RCC 7860 (cell line): ENCODE measurements around the gene CPT1B.
A peak's percentile ranks its signal among the peaks of the same experiment; 100 is the strongest.

Source experiments
- DNase-seq: peaks from one replicate; pipeline ENCODE4 v3.0.0-alpha.2; 2015; ENCODE audit warnings: low spot score
- FAIRE-seq: peaks from 2 replicates; lab custom pipeline; 2012; peaks lifted over from hg19 to GRCh38; lab: Jason Lieb, UNC

Gene CPT1B

DNA sequence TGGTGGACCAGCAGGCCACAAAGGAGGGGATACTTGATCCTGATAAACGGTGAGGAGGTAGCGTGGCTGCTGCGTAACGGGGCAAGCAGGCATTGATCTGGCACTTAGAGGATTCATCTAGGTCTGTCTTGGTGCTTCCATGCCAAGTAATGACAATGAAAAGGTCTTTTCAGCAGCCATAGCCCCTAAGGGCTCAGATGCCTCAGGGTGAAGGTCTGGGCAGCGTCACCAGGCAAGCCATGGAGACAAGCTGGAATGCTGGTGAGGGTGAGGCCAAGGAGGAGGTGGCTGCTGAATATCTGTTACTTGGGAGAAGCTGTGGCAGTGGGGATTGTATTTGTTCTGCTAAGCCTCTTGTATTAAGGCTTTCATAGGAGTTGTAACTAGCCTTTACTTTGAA, 9.2 kb upstream of the CPT1B start:
- FAIRE-seq (no peak), DNase-seq (no peak)

DNA sequence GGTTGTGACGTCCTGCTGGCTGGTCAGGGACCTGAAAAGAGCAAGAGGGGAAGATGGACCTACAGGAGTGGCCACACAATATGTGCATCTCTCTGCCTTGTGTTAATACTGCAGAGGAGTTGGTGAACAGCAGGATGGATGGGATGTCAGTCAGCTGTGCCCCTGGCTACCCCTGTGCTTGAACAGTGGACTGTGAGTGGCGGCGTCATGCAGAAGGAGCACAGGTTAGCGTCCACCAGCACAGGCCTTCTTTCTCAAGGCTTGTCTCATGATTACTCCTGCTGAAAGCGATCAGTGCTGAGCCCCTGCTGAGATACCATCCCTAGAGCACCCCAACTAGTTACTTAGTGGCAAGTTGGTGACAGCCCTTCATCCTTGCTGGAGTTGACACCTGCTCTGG, 8.2 kb upstream of the CPT1B start:
- DNase-seq (no peak), FAIRE-seq (no peak)

DNA sequence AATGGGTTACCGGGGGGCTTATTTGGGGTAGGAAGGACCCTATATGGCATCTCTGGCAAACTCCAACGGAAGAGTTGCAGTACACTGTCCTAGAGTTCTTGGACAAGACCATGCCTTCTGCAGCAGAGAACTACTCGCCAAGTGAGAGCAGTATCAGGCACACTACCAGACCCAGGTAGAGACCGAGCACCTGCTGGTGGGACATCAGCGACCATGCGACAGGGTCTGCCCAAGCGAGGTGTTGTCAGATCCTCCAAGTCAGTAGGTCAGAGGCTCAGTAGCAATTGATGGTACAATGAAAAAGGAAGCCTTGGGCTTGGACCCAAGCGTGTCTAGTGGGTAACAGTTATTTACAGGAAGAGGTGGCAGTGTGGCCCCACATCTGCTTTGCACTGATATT, 7.6 kb upstream of the CPT1B start:
- DNase-seq (no peak), FAIRE-seq (no peak)

DNA sequence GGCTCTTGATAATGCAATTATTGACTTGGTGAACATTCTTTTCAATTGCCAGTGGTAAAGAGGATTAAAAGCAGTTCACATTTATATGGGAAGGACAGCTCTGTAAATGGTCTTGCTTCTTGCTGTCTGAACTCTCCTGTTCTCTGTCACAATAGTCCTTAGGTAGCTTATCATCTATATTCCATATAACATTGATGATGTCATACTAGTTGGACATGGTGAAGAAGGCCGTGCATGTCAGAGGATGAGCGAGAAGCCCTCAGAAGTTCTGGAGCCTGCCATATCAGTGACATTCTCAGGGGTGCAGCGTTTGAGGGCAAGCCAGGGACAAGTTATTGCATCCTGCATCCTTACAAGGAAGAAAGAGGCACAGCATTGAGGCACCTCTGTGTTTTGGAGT, 7.0 kb upstream of the CPT1B start:
- FAIRE-seq (no peak), DNase-seq (no peak)

DNA sequence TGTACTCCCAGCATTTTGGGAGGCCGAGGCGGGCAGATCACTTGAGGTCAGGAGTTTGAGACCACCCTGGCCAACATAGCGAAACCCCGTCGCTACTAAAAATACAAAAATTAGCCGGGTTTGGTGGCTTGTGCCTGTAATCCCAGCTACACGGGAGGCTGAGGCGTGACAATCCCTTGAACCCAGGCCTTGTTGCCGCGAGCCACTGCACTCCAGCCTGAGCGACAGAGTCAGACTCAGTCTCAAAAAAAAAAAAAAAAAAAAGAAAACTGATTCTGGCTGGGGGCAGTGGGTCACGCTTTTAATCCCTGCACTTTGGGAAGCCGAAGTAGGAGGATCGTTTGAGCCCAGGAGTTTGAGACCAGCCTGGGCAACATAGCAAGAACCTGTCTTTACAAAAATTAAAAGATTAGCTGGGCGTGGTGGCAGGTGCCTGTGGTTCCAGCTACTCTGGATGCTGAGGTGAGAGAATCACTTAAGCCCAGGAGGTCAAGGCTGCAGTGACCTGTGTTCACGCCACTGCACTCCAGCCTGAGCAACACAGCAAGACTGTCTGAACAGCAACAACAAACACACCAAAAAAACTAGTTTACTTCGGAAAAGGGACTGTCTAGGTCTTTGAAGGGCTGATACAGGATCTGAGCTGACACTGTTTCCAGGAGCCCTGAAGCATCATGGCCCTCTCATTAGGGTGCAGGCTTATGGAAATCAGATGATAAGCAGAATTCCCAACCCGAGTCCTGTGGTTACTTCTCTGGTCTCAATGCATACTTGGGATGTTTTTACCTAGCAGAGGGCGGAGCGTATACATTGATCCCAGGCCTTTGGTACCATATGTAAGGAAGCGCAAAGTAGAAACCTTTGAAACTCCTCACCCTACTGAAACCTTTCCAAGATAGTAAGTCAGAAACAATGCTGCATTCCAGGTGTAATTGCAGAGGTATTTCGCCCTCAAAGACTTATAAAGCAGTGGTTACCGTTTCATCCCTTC, 6.2 kb upstream of the CPT1B start:
- DNase-seq (no peak), FAIRE-seq (no peak)

DNA sequence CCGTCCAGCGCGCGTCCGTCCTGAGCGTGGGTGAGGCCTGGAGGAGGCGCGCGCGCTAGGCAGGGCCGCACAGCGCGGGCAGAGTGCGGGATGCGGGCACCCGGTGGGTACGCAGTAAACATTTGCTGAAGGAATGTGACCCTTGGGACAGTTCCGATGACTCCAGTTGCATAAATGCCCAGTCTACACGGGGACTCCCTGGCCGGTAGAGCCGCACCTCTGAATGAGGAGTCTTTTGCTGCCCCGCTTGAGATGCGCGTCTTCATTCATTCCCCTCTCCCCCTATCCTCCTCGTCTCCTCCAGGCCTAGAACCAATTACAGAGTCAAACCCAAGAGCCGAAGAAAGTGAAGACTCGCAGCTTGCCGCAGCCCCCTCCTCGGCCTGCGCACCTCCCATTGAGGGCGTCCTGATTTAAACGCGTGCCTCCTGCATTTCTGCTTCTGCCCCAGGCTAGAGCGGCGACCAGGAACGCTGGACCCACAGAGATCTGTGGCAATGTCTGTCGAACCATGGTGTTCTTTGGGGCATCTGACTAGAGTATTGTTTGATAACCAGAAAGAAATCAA, 5.2 kb upstream of the CPT1B start:
- DNase-seq, result no peak
- FAIRE-seq, result no peak

DNA sequence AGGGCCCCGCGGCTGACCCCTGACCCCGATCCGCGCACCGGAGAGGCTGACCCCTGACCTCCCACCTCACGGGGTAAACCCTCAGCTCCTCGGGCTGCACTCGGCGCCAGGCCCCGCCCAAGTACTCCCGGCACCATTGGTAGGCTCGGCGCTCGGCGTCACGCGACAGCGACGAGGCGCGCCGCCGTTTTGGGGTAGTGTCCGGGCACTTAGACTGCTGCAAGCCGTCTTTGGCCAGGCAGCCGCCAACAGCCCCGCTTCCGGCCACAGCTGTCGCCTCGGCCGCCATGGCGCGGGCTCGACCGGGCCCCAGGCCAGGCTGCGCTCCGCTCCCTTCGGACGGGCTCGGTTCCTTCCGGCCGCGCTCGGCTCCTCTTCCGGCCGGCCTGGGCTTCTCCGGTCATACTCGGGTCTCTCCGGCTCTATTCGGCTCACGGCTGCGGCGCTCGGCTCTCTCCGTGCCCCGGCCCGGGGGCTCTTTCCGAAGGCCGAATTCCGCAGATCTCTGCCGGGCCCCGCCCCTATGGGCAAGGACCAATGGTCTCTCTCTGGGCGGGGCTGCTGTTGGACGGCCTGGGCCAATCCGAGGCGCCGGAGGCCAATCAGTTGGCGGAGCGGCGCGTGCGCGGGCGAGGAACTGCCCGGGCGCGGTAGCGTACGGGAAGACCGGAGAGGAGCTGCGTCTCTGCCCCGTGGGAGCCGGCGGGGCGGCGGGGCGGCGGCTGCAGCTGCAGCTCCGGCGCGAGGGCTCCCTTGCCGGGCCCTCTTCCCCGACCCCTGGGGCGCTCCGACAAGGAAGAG, 4.5 kb upstream of the CPT1B start, which contains the start of gene CHKB:
Gene CHKB (minus strand): TSS at position 357 of the 801 bp plus-strand sequence. CDS start 68 bp downstream, at position 289.
- peak; percentile 94 for DNase-seq
- FAIRE-seq, result peak; percentile 88

DNA sequence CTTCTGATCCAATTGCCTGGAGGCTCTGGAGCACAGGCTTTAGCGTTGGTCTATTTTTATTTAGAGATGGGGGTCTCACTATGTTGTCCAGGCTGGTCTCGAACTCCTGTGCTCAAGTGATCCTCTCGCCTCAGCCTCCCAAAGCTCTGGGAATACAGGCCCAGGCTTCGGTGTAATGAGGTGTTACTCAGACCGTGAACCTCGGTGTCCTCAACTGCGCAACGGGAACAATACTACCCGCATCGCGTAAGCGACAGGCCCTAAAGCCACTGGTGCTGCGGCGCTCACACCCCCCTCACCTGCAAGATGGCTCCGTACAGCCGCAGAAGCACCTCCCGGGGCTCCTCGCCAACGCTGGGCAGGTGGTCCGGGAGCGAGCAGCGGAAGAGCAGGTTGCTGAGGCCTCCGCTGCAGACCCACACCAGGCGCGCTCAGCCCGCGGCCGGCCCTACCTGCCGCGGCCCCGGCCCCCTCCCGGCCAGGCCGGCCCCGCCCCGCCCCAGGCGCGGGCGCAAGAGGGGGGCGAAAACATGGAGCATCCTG, 3.8 kb upstream of the CPT1B start:
- DNase-seq, result no peak
- FAIRE-seq, result no peak

DNA sequence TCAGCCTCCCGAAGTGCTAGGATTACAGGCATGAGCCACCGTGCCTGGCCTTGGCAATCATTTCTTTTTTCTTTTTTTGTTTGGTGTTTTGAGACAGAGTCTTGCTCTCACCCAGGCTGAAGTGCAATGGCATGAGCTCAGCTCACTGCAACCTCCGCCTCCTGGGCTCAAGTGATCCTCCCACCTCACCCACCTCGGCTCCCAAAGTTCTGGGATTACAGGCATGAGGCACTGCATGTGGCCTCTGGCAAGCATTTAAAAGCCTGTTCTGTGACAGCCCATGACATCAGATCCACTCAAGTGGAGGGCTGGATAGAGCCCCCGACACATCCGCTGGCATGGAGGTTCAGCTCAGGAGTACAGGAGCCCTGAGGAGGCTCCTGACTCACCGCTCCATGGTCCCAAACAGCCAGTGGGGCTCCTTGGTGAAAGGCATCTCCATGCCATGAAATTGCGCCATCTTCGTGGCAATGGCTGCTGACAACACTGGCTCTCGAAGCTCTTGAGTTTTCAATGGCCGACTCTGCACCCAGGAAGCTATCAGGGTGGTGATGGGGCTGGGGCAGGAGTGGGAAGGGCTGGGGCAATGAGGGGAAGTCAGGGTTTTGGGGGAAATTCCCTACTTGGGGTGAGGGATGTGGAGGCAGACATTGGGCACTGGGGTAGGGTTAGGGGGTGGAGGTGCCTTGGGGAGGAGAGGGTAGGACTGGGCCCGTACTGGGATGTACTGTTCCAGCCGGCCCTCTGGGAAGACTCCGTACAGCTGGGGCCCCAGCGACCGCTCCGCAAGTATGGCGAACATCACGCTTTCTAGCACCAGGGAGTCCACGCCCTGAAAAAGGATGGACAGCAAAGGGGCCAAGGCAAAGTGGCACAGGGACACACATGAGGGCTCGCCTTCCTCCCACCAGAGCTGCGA, 3.1 kb upstream of the CPT1B start:
- FAIRE-seq (no peak), DNase-seq (no peak)

DNA sequence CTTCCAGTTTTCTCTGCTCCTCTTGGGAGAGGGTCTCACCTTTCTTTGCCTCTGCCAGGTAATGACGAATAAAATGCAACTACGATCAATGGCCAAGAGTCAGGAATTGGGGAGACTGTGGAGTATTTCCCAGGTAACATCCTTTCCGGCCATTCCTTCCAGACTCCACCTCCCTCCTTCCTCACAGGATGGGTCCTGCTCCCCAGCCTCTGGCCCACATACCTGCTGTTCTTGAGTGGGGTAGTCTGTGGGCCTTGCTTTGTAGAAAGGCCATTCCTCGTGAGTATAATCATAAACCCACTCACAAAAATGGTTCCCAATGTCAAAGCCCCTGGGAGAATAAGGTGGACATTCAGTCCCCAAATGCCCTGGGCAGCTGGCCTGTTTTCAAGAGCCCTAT, 1.5 kb upstream of the CPT1B start:
- DNase-seq (no peak), FAIRE-seq (no peak)

DNA sequence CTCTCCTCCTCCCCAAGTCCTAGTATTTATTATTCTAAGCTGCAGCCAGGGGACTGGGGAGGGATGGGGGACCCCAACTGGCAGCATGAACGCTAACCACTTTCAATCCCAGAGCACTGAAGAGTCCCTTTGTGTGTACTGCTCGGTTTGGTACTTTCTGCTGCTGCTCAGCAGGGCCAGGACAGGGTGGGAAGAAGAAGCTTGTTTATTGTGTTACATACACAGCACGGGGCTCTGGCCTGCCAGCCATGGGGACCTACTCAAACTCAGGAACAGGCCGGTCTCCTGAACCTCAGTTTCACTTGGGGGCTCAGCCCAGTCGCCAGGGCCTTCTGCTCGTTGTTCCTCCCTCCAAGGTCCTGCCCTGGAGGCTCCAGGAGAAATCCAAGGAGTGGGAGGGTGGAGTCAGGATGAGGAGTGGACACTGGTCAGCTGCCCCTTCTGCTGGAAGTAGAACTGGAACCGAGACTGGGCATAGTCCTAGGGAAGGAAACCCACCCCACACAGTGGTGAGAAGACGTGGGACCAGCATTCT, 616 bp upstream of the CPT1B start:
- FAIRE-seq (no peak), DNase-seq (no peak)

DNA sequence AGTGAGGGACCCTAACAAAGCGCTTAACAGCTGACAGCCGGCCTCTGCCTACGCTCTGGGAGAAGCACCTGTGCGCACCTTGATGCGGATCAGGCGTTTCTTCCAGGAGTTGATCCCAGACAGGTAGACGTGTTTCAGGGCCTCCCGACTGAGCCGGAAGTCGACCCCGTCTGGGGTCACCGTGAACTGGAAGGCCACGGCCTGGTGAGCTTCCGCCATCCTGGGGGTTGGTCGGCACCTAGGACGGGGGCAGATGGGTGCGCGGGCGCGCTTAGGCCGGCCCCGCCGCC, 585 bp downstream of the CPT1B start:
- DNase-seq, result no peak
- no peak for FAIRE-seq

DNA sequence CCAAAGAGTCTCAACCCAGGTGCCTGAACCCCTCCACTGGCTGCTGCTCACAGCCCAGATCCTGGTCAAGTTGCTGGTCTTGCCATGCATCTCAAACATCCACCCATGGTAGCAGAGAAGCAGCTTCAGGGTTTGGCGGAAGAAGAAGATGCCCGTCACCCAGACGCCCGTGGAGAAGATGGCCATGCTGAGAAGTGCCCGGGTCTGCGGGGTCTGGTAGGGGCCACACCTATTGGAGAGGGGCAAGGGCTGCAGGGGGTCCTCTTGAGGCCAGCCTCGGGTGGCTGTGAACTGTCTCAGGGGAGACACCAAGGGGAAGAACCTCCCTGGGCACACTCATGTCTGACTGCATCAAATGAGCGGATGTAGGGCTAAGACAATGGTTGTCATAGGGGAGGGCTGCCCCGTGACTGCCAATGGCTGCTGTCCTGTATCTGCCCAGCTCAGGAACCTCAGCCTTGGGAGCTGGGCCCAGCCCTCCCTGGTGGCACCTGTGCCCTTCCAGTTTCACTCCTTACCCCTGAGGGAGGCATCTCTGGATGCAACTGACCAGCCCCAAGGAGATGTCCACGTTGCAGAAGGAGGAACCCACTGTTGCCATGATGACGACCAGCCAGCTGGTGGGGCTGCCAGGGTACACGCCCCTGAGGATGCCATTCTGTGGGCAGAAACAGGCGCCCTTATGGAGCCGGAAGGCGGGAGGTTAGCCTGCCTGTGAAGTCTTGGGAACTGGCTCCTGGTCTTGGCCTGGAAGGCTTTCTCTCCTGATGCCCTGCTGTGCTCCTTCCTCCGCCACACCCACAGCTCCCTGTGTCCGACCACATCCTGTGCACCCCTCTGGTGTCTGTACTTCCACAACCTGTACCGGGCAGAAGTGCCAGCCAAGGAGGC, 1.2 kb downstream of the CPT1B start:
- DNase-seq (no peak), FAIRE-seq (no peak)

DNA sequence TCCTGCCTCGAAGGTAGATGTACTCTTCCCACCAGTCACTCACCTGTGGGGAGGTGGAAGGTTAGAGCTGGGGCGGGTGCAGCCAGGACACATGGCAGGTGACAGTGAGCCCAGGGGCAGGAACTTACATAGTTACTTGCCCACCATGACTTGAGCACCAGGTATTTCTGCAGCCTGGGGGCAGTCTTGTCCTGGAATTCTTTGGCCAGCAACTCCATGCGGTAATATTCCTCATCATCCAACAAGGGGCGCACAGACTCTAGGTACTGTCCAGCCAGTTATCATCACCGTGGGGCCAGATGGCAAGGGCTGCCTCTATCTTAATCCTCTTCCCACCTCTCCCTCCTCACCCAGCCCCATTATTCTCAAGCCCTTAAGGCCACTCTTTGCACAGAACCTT, 2.2 kb downstream of the CPT1B start:
- DNase-seq (peak; percentile 29), FAIRE-seq (no peak)

DNA sequence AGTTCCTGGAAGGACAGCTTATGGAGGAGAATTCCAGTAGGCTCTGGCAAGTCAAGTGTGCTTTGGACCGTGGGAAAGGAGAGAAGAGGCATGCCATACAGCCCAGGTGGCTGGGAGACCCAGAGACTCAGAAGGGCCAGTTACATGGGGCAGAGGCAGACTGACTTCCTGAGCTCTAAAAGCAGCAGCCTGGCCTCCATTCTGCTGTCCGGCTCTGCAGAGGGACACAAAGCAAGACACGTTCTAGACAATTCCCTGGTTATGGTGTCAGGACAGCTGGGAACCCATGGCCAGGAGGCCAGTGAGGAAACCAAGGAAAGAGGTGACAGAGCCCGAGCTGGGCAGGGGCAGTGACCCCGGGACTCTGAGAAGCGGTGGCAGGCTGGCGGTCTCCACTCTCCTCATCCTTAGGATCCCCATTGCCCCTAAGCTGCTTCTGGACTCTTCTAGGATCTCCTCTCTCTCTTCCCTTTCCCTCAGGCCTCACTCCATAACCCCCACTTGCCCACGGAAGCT, 2.7 kb downstream of the CPT1B start:
- FAIRE-seq (no peak), DNase-seq (no peak)

DNA sequence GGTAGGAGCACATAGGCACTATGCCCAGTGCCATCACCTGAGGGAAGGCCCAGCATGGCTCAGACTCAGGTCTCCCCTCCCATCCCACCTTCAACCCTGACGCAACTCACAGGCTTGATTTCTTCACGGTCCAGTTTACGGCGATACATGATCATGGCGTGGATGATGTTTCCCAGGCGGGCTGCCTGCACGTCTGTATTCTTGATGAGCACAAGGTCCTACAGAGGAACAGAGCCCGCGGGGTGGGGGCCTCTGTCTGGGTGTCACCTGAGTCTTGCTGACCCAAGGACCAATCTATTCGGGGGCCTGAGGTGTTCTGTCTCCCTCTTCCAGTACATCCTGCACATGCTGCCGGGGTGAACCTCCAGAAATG, 3.9 kb downstream of the CPT1B start:
- FAIRE-seq (no peak), DNase-seq (no peak)

DNA sequence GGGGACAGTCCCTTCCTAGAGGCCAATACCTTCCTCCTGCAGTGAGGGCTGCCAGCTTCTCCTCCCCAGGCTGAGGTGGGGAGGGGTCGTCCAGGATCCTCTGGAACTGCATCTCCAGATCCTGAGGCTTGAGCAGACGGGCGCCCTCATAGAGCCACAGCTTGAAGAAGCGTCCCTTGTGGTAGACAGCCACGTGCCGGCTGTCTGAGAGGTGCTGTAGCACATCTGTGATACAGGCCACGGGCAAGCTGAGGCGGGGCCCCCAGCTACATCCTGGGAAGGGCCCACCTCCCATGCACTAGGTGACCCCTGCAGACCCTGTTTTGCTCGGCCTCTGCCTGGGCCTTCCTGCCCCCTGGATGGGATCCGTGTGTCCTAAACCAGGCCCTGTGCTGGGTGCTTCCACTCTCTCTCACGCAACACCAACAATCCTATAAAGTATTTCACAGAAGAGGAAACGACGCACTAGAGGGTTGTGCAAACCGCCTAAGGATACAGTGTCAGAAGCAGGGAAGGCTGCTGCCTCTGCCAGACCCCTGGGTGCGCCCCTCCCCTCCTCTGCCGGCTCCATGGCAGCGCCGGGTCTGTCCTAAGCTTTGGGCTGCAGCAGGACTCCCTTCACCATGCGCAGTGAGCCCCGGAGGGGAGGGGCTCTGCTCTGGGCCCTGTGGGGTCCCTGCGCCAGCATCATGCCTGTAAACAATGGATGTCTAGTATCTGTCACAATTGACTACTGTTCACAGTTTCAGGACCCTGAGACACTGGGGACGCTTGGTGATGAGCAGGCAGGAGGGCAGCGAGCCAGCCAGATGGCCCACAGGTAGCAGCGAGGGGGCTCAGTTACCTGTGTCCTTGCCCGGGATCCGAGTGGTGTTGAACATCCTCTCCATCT, 4.5 kb downstream of the CPT1B start:
- FAIRE-seq, result no peak

DNA sequence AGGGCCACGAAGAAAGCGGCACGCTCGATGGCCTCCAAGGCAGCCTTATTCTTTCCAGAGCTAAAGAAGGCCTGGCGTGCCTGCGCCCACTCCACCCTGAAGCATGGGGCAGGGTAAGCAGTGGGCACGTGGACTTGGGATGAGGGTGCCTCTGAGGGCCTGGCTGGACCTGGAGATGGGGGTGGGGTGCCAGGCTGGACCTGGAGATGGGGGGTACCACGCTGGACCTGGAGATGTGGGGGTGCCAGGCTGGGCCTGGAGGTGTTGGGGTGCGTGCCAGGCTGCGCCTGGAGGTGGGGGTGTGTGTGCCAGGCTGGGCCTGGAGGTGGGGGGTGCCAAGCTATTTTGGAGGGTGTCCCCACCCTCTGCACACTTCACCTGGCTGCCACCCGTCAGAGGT, 5.3 kb downstream of the CPT1B start:
- FAIRE-seq (no peak), DNase-seq (no peak)

More for the DNA sequence above, 4.5 kb downstream of the CPT1B start:
- no peak for DNase-seq
